HG02623 (cell line): ENCODE results near the gene PSMA5.
"Not testable (repeated sequence)": the region's sequence is repeated elsewhere in the genome, so short reads cannot be mapped to it uniquely, and the experiment has no call there.

Experiments
- ATAC-seq: cut with Tn5 transposase; IDR thresholded peaks from one replicate; pipeline ENCODE4 v1.9.1; 2021; ENCODE audit warnings: moderate library complexity; ENCODE audit not compliant: unreplicated experiment

The PSMA5 gene

DNA sequence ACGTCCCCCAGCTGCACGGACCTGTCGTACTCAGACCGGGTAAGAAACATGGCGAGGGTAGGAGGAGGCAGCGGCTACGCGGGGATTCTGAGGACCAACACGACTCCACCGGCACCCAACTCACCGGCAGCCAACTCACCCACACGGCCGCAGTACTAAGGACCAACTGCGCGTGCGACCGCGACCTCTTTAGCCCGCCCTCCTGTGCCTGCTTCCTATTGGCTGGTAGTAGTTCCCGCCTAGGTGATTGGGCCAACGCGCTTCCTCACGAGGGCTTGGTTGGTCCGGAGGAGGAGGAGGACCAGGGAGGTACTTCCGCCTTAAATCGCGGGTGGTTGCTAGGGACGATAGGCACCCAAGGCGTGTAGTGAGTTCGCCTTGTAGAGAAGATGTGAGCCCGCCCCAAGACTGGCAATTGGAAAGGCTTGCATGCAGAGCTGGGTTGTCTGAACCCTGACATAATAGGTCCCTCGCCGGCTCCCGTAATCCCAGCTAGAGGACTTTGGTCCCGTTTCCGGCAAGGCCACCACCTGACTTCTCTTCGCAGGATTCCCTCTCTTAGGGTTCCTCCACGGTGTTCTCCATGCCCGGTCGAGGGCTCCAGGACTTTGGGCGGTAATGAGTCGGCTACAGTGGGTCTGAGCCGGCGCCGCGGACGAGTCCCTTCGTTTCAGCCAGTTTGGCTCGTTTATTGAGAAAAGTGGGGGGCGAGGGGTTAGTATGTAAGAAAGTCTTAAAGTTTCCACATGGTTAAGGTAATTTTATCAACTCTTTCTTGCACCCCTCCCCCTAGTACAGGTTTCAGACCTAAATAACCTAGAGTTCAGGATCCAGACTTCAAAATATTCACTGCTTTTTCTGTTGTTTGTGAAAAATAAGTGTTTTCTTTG lies at the start of gene PSMA5:
Gene PSMA5 (minus strand): TSS at position 168 of the 890 bp plus-strand sequence. CDS start 118 bp downstream, at position 50.
- peak; percentile 95 for ATAC-seq

DNA sequence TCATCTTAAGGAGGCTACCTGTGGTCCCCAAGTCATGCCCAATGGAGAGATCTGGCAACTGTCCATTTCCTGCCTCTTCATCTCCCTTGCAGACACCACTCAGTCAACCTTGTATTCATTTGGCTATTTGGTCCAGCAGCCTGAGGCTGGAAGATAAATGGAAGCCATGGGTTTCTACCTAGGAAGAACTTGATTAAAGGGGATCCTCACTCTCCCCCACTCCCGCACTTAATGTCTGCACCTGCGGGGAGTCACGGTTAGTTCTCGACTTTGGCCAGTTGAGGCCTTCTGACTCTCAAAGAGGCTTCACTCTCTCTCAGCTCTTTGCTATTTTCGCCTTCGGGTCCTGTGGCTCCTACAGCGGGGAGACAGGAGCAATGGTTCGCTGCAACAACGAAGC lies 49.0 kb upstream of the PSMA5 start:
- no peak for ATAC-seq

DNA sequence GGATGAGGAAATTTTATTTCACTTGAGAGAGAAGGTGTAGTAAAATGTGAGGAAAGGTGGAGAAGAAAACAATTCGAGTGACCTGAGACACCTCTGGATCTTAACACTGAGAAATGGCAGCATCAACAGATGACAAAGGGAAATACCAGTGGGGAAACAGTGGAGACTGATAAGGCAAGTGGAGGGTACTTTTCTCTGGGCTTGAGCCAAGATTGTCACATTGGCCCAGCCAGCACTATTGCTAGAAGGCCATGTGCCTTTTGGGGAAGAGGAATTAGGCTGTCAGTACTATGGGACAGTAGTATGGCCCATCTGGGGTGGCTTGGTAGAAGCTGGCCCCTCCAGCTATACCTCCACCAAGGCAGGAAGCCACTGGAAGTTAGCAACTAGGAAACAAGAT lies 48.4 kb upstream of the PSMA5 start:
- no peak for ATAC-seq

DNA sequence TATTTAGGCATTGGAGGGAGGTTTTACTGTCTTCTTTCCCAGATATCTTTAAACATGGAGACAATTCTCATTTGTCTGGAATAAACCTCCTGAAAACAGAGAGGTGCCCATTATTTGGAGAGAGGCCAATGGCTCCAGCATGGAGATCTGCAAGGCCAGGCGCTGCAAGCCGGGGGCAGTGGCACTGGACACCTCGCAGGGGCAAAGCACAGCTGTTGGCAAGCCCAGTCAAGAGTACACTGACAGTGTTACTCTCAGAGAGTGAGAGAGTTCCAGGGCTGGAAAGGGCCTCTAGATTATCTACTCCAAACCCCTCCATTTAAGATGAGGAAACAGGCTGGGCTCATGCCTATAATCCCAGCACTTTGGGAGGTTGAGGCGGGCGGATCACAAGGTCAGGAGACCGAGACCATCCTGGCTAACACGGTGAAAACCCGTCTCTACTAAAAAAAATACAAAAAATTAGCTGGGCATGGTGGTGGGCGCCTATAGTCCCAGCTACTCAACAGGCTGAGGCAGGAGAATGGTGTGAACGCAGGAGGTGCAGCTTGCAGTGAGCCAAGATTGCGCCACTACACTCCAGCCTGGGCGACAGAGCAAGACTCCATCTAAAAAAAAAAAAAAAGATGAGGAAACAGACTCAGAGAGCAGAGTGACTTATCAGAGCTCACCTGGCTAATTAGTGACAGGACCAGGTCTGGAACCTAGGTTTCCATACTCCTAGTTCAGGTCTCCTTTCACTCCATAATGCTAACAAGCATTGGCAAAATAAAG lies 47.2 kb upstream of the PSMA5 start:
- ATAC-seq = not testable (repeated sequence)

DNA sequence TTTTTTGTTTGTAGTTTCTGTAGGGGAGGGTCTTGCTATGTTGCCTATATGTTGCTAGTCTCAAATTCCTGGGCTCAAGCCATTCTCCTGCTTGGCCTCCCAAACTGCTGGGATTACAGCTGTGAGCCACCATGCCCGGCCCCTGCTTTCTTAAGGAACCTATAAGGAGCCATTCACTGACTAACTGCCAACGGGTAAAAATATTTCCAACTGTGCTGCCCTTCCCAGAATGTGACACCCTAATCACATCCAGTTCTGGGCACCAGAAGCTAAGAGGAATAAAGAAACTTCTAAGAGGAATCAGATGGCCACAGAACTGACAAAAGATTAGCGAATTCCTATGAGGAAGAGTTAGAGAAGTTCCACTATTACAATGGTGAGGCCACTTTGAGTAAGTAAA lies 46.5 kb upstream of the PSMA5 start:
- ATAC-seq = no peak

DNA sequence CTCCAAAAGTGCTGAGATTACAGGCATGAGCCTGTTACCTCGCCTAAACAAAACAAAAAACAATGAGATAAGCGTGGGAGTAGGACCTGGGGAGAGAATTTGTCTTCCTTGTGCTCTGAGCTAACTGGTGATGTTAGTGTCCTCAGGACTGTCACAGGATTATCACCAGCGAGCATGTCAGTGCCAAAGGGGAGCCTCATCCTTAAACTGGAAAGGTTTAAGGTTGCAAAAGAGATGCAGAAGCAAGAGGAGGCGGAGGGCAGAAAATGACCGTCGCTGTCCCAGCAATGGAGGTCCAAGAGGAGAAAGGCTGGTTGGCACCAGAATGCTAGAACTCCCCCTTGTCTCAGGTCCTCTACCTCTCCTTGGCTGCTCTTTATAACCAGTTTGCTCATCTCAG lies 44.0 kb upstream of the PSMA5 start:
- no peak for ATAC-seq

DNA sequence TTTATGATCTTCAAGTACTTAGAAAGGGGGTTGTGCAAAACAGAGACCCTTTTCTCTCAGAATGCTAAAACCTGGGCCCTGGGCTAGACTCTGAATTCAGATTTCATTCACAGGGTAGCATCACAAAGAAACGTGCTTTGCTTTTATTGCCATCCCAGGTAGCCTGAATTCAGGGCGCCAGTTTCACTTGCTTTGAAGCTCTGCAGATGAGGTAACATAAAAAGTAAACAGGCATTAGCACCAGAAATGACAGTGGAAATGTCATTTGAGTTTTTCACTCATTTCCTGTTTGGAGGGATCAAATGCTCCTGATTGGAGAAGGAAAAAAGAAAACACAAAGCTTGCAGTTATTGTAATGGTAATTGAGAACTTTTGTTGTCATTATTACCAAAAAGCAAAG lies 42.7 kb upstream of the PSMA5 start:
- no peak for ATAC-seq

DNA sequence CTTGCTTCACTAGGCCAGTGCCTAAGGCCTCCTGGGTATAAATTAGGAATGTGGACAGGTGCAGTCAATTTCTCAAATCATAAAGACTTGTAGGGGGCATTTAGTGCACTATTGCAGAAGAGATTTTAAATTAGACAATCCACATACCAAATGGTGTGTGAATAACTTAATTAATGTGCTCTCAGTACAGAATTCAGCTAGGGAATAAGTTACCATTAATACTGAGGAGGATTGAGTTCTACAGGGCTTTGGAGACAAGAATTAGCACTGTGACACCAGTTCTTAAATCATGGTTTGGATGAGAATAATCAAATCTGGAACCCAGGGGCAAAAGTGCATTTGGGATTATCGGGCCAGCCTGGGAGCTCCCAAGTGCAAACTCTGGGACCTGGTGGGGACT lies 41.8 kb upstream of the PSMA5 start:
- ATAC-seq = no peak

DNA sequence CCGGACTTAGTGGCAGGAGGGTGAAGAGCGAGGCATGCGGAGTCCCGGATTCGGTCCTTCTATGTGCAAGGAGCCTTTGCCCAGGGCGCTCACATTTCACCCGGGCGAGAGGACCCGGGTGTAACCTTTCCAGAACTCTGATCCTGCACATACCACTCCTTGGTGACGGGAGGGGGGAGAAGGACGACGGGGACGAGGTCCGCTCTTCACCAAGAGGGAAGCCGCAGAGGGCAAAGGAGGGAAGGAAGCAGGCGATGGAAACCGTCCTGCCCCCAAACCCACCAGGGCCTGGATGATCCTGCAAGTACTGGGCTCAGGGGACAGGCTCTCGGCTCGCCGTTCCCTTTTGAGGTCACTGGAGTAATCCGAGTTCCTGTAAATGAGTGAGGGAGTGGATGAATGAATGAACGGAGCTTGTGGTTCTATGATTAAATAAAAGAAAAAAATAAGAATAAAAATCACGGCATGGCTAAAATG lies 41.1 kb upstream of the PSMA5 start:
- no peak for ATAC-seq

DNA sequence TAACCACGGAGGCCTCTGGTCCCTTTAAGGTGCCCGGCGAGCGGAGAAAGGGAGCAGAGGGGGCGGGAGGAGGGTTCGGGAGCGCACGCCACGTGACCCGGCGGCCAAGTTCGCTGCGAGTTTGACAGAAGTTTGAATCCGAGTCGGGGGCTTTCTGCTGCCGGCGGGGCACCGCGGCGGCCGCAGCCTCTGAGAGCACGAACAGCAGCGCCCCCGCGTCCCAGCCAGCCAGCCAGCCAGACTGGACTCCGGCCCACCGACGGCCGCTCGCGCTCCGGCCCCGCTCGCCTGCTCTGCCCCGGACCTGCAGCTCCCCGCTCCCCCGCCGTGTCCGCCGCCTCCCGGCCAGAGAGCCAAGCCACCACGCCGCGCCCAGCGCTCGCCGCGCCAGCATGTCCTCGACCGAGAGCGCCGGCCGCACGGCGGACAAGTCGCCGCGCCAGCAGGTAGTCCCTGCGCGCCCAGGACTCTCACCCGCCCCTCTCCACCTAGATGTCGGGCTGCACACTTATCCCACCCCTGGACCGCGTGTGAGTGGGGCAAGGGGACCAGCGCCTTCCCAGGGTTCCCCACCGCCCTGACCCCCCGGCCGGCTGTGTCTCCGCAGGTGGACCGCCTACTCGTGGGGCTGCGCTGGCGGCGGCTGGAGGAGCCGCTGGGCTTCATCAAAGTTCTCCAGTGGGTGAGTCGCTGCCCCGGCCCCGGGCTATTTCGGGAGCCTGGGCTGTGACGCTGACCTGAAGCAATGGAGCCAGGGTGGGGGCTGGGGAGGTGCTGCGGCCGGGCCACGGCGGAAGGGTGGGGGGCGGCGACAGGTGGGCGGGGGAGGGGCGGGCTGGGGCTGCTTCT lies 40.4 kb upstream of the PSMA5 start, which contains the start of gene SYPL2:
Gene SYPL2 (plus strand): TSS at position 95 of the 849 bp plus-strand sequence. CDS start 298 bp downstream, at position 393.
- ATAC-seq = no peak

DNA sequence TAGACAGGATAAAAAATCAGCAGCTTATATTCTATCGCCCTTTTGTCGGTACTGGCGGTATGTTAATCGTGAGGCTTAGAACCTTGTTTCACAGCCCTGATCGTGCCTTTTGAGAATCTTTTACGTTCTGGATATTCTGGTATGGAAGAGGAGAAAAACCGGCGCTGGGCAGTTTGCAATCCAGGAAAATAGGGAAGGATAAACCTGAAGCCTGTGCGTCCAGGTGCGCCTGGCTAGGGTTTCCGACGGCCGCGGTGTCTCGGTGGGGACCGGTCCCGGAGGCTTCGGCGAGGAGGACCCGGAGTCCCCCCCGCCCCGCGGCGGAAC lies 39.8 kb upstream of the PSMA5 start:
- no peak for ATAC-seq

DNA sequence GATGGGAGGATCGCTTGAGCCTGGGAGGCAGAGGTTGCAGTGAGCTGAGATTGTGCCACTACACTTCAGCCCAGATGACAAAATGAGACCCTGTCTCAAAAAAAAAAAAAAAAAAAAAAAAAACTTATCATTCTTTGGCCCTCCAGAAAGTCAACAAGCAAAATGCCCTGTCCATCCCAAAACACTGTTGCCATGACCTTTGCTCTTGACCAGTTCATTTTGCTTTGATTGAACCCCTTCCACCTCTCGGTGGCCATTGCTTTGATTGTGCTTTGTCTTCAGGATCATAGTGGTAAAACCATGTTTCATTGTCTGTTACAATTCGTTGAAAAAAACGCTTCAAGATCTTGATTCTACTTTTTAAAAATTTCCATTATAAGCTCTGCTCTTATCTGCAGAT lies 31.6 kb upstream of the PSMA5 start:
- ATAC-seq = no peak

DNA sequence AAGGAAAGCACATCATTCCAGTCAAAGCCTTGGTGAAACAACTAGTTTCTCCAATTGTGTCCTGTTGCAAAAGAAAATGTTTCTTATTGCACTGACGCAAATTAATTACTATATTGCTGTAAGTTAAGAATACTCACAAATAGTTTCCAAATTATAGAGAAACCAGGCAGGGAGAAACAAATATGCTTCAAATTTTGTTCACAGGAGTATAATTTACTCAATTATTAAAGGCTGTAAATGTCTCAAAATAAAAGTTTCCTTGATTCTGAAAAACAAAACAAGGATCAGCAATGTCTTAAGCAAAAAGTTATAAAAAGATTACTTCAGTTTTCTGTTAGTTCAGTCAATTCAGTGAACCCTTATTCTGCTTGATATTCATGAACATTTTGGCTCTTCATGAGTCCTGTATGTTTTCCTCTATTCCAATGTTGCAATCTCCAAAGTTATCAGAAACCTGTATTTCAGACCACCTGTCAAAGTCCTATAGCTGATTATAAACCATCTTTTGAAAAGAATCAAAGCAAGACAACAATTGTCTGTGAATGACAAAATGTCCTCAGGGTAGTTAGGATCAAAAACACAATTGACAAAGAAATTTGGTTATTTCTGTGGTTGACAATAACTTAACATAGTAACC lies 28.4 kb upstream of the PSMA5 start:
- no peak for ATAC-seq

DNA sequence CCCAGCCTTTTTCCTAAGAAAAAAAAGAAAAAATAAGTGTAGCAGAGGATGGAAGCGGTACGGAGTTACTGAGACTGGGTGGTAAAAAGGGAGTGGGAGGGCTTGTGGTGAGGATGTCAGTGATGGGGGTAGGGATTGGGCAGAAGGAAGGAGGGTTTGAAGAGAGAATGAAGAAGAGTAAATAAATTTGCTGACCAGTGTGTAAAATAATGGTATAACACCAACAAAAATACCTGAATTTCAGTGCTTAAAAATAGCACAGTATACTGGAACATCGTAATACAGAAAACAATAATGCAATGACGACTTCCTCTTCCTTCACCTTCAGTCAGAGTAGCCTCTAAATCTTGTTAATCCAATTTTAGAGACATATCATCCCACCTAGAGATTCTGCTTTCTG lies 21.3 kb upstream of the PSMA5 start:
- no peak for ATAC-seq

DNA sequence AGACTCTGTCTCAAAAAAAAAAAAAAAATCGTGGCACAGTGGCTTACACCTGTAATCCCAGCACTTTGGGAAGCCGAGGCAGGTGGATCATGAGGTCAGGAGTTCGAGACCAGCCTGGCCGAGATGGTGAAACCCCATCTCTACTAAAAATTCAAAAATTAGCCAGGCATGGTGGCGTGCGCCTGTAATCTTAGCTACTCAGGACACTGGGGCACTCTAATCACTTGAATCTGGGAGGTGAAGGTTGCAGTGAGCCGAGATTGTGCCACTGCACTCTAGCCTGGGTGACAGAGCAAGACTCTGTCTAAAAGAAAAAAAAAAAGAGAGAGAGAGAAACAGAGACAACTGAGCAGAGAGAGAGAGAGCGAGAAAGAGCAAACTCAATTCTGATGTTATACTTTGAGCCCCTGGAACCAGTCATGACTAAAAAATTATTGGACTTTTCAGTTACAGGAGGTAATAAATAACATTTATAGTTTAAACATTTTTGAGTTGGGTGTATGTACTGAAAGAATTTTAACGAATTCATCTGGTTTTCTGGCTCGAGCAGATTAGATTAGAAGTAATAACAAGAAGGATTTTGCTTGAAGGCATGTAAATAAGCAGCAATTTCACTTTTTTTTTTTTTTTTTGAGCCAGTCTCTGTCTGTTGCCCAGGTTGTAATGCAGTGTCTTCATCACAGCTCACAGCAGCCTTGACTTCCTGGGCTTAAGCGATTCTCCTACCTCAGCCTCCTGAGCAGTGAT lies 19.9 kb upstream of the PSMA5 start:
- not testable (repeated sequence) for ATAC-seq

DNA sequence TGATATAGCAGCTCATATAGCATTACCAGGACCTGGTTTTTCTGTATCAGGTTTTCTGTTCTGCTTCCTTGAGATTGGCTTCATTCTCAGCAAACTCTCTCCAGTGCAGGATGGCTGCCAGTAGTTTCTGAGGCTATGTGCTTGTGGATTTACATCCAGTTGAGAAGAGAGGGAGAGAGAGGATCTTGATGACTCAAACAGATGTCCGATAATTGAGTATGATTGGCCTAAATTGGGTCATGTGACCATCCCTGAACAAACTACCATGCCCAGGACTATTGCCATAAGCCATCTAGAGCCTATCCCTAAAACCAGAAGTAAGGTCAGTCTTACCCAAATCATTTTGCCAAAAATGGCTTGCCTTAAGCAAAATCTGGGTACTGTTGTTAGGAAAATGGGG lies 18.1 kb upstream of the PSMA5 start:
- ATAC-seq = no peak

DNA sequence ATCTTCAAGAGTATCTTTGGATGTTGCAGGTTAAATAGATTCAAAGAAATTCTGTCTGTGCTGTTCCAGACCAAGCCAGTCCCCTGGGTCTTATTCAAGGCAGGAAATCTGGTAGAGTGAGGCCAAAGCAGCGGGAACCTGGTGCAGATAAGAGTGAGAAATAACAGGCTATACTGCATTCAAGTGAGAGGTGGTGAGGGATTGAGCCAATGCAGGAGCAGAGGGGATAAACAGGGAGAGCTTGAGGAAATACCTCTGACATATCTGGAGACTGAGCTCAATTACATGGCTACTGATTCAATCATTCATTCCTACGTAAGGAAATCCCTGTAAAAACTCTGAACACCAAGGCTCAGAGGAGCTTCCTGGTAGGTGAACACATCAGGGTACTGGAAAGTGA lies 17.2 kb upstream of the PSMA5 start:
- no peak for ATAC-seq

DNA sequence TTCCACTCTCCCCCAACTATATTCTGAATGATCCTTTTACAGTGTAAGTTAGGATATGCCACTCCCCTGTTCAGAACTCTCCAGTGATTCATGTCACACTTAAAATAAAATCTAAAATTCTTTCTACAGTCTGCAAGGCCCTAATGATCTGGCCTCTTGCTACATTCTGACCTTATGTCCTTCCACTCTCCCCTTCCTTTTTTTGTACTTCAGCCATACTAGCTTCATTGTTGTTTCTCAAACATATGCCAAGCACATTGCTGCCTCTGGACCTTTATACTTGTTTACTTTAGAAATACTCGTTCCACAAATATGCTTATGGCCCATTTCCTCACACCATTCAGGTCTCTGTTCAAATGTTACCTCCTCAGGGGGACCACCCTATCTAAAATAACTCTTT lies 14.8 kb upstream of the PSMA5 start:
- ATAC-seq = no peak

DNA sequence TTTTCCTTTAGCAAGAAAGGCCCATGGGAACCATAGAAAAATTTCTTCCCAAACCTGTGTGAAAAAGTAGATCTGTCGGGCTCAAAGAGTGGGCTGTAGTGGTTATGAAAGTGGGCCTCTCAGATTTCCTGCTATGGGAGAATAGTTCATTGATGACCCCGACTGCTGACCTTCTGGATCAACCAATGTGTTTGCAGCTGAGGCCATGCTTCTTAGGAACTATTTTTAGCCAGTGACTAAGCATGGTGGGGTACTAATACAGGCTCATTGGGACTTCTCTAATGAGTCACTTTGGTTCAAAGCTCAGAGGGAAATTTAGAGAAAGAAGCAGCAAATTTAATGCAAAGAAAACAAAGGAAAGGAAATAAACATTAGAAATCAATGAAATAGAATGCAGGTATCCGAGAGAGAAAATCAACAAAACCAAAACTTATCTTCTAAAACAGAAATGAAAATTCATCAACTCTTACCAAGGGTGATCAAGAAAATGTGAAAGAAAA lies 12.6 kb upstream of the PSMA5 start:
- no peak for ATAC-seq

DNA sequence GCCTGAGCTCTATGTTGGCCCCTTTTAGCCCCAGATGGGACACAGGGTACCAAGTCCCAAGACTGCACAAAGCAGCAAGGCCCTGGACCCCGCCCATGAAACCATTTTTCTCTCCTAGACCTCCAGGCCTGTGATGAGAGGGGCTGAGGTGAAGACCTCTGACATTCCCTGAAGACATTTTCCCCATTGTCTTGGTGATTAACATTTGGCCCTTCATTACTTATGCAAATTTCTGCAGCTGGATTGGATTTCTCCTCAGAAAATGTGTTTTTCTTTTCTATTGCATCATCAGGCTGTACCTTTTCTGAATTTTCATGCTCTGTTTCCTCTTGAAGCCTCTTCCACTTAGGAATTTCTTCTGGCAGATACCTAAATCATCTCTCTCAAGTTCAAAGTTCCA lies 8.2 kb upstream of the PSMA5 start:
- ATAC-seq = no peak
